ENCODE measurements around the gene AK8.

AK8 gene

DNA sequence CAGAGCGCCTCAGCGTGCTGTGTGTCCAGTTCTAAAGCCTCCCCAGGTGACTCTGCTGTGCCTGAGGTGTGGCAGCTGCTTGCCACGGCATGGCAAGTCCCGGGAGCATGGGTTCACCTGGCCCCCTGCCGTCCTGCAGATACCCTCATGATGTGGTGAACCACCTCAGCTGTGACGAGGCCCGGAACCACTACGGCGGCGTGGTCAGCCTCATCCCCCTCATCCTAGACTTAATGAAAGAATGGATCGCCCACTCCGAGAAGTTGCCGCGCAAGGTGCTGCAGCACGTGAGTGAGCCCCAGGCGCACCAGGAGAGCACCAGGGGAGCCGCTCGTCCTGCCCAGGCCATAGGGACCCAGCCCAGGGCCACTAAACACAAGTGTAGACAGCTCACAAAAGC is 10.1 kb upstream of the AK8 start:
- DNase-seq (ENCODE audit: low read depth in 4 of 4, low spot score in 1 of 4): no peak

GRCh38 chr9:132887181-132888120 is 9.4 kb upstream of the AK8 start:
- DNase-seq (ENCODE audit: low read depth in 4 of 4, low spot score in 1 of 4): no peak

DNA sequence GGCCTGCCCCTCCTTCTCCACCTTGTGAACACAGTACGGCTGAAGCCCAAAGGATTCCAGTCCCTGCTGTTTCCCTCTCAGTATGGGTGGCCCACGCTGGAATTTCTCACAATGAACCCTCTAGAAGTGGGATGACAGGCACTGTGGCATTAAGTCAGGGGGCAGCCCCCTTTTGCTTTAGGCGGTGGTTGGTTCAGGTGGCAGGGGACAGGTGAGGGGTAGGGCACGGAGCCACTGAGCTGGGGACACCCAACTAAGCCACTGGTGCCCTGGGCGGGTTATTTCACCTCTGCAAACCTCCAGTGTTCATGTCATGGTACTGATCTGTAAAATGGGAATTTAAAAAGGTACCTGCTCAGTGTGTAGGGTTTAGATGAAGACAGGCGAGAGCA is 8.2 kb upstream of the AK8 start:
- DNase-seq (ENCODE audit: low read depth in 4 of 4, low spot score in 1 of 4): no peak

- no peak for DNase-seq (ENCODE audit: low read depth in 4 of 4, low spot score in 1 of 4)
Measured at GRCh38 chr9:132885720-132886333, 7.7 kb upstream of the AK8 start.

DNA sequence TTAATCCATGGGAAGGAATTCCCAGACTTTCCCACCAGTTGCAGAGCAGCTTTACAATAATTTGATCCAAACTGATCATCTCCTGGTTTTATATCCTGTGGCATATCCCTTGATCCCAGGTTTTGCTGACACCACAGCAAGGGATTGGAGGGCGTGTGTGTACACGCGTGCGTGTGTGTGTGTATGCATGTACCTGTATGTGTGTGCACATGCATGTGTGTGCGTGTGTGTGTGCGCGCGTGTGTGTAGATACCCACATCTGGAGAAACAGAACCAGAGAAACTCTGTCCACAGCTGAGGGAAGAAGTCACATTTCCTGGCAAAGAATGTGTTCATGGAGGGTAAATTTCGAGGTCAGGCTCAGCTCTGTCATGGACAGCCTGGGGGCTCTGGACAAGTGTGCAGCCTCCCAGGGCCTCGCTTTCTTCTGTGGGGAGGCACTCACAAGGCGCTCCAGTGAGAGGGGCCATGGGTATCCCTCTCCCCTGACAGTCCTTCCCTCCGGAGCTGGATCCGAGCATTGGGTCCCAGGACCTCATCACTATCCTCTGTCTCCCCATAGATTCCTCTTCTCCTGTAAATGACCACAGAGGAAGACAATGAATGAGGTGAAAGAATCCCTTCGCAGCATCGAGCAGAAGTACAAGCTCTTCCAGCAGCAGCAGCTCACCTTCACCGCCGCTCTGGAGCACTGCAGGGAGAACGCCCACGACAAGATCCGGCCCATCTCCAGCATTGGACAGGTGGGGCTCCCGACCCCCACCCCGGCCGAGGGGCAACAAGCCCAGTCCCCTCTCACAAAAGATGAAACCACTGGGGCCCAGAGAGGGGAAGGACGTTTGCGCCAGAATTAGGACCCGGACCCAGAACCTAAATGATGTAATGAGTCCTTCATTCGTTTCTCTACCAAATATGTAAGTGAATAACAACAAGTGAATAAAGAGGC is 5.5 kb upstream of the AK8 start:
- DNase-seq (ENCODE audit: low read depth in 4 of 4, low spot score in 1 of 4): no peak

- no peak for DNase-seq (ENCODE audit: low read depth in 4 of 4, low spot score in 1 of 4)
Measured at GRCh38 chr9:132882616-132883015, 4.5 kb upstream of the AK8 start.

- no peak for DNase-seq (ENCODE audit: low read depth in 4 of 4, low spot score in 1 of 4)
Measured at GRCh38 chr9:132881826-132882225, 3.7 kb upstream of the AK8 start.

DNA sequence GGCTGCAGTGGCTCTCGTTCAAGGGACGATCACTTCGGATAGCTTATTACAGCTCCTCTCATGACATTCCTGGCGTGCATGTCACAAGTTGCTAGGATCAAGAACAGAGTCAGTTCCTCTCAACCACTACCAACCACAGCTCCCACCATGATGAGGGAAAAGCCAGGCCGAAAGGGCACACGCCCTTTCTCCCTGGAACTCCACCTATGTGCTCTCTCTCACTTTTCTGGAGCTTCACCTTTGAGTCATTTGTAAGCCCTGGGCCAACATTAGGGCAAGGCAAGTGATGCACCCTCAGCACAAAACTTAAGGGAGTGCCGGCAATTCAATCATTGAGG is 2.2 kb upstream of the AK8 start:
- DNase-seq (ENCODE audit: low read depth in 4 of 4, low spot score in 1 of 4): no peak

GRCh38 chr9:132879457-132880323 is 1.6 kb upstream of the AK8 start:
- no peak for DNase-seq (ENCODE audit: low read depth in 4 of 4, low spot score in 1 of 4)

DNA sequence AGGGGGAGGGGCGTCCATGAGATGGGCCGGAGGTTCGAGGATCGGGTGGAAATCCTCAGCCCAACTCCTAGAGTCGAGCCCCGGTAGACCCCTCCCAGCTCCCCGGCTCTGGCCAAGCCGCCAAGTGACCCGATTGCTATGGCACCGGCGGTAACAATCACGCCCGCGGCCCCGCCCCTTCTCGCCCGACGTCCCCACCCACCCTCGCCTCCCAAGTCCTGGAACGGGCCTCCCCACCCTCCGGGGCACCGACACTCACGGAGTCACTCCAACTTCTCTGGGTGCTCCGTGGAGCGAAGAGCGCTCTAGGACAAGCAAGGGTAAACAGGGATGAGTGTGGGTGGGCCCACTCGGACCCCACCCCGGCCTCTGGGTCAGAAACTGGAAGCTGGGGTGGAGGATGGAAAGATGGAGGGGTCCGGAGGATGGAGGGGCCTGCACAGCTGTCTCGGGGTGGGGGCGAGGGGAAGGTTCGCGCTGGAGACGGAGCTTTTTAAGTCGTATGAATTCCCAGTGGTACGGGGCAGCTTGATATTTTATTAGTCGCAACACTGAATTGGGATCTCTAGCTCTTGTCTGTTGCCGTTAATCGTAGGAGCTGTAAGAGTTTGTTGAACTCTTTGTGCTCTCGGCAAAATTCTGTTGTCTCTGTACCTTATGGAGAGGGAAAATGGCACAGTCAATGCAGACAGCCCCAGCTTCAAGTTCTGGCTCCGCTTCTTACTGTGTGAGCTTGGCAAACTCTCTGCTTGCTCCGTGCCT is 792 bp upstream of the AK8 start, which contains the start of gene SPACA9:
TSS of gene SPACA9 (plus strand) at position 204 of the 762 bp plus-strand sequence. CDS start 5,050 bp downstream, outside the sequence.
- DNase-seq (ENCODE audit: low read depth in 4 of 4, low spot score in 1 of 4): peak in 3 of 4 experiments; percentile 17 to 25 (median 21)

DNA sequence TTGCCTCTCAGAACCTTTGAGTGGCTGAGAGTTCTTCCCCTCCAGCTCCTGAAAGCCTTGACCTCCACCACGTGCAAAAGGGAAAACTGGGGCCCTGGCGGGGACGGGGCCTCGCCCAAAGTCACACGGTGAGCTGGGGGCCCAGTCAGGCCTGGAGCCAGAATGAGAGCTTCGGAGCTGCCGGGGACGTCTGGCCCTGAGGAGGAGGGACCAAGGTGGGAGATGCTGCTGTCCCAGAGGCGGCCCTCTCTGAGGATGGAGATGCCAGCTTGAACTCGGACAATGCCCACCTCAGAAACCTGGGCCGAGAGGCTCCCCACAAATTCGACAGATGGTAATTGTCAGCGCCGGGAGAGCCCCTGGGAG is 643 bp downstream of the AK8 start:
- no peak for DNase-seq (ENCODE audit: low read depth in 4 of 4, low spot score in 1 of 4)

GRCh38 chr9:132876849-132877248 is 1.2 kb downstream of the AK8 start:
- DNase-seq (ENCODE audit: low read depth in 4 of 4, low spot score in 1 of 4): no peak

GRCh38 chr9:132875159-132875558 is 2.9 kb downstream of the AK8 start:
- DNase-seq (ENCODE audit: low read depth in 4 of 4, low spot score in 1 of 4): no peak

GRCh38 chr9:132873403-132873802 is 4.7 kb downstream of the AK8 start:
- no peak for DNase-seq (ENCODE audit: low read depth in 4 of 4, low spot score in 1 of 4)

GRCh38 chr9:132869266-132869665 is 8.8 kb downstream of the AK8 start:
- DNase-seq (ENCODE audit: low read depth in 4 of 4, low spot score in 1 of 4): no peak

GRCh38 chr9:132866898-132867297 is 11.2 kb downstream of the AK8 start:
- DNase-seq (ENCODE audit: low read depth in 4 of 4, low spot score in 1 of 4): no peak

GRCh38 chr9:132864691-132865090 is 13.4 kb downstream of the AK8 start:
- DNase-seq (ENCODE audit: low read depth in 4 of 4, low spot score in 1 of 4): no peak

DNA sequence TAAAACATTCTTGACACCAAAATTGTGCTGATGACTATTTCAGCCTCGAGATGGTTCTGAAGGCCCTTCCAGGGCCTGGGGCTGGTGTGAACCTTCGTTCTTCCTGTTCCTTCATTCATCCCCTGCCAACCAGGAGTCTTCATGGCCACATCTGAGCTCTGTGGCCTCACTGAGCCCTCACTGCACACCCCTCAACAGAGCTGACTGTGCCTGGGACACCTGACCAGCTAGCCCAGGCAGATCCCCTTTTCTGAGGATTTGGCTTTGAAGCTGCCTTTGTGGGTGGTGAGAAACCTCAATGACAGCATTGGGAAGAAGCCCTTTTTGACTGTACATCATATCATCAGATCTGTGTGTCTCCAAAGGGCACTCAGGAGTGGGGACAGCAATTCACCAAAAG is 13.8 kb downstream of the AK8 start:
- DNase-seq (ENCODE audit: low read depth in 4 of 4, low spot score in 1 of 4): no peak

- no peak for DNase-seq (ENCODE audit: low read depth in 4 of 4, low spot score in 1 of 4)
Measured at GRCh38 chr9:132863096-132863495, 15.0 kb downstream of the AK8 start.

DNA sequence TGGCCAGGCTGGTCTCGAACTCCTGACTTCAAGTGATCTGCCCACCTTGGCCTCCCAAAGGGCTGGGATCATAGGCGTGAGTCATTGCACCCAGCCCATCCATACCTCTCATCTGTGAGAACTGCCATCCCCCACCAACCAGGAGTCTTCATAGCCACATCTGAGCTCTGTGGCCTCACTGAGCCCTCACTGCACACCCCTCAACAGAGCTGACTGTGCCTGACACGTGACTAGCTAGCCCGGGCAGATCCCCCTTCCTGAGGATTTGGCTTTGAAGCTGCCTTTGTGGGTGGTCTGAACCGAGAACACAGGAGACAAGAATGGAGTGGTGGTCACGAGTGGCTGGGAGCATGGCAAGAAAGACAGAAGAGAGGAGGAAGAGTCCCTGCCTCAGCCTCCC is 15.6 kb downstream of the AK8 start:
- no peak for DNase-seq (ENCODE audit: low read depth in 4 of 4, low spot score in 1 of 4)
